Measurements from ENCODE around the gene CD27.
"Not testable (repeated sequence)": the region's sequence is repeated elsewhere in the genome, so short reads cannot be mapped to it uniquely, and the experiment has no call there.

The CD27 gene

DNA sequence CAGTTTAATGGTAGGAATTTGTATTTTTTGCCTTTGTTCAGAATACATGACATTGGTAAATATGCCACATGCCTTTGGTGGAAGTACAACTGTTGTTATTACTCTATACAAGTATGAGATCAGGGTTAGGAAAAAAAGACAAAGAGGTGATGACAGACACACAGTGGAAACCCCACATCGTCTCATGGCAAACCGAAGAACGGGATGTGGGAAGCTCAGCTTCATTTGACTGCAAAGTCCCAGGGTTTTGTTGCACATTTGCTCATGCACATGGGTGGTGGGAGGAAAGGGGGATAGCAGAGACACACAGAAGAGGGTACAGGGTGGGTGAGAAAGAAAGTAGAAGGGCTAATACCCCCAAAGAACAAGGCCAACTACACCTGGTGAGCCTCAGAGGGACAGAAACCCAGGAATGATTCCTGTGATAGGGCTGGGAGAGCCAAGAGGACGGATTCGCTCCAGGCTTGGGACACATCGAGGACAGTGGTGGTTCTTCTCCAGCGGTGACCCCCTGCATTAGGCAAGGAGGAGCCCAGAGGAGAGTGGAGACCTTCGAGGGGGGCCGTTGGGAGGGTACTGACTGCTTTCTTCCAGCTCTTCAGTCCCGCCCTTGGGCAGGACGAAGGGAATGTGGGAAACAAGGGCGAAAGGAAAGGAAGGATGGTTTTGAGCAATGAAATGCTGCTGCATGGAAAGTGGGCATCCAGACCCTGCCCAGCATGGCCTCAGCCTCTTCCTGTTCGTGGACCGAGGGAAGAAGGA, 17.7 kb downstream of the CD27 start:
- H3K4me3 ChIP-seq (ENCODE audit: low read depth, low read length), result no peak overlapping the region
- DNase-seq (ENCODE audit: low read depth), result no peak
- TF ChIP-seq, protein P1, sequence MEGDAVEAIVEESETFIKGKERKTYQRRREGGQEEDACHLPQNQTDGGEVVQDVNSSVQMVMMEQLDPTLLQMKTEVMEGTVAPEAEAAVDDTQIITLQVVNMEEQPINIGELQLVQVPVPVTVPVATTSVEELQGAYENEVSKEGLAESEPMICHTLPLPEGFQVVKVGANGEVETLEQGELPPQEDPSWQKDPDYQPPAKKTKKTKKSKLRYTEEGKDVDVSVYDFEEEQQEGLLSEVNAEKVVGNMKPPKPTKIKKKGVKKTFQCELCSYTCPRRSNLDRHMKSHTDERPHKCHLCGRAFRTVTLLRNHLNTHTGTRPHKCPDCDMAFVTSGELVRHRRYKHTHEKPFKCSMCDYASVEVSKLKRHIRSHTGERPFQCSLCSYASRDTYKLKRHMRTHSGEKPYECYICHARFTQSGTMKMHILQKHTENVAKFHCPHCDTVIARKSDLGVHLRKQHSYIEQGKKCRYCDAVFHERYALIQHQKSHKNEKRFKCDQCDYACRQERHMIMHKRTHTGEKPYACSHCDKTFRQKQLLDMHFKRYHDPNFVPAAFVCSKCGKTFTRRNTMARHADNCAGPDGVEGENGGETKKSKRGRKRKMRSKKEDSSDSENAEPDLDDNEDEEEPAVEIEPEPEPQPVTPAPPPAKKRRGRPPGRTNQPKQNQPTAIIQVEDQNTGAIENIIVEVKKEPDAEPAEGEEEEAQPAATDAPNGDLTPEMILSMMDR (IDR thresholded peaks at IDR 0.05; ENCODE audit: low read depth, low read length, missing control alignments), result no peak

DNA sequence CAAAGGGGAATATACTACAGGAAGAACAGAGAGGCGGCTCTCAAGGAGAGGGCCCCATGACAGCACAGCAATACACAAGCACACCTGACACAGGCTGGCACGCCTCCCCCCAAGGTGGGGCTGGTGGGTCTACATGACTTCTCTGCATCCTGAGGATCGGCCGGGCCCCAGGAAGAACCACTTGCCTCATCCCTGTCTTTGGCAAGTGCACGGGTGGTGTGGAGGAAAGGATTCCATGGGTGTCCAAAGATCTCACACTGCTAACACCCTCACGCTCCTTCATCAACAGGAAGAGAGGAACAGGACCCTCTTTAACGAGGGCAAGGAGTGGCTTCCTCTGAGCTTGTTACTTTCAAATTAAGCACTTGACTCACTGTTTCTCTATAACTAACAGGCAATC, 18.5 kb downstream of the CD27 start:
- TF ChIP-seq, protein P1 (IDR thresholded peaks at IDR 0.05; ENCODE audit: low read depth, low read length, missing control alignments), result no peak
- DNase-seq (ENCODE audit: low read depth), result no peak
- no peak overlapping the region for H3K4me3 ChIP-seq (ENCODE audit: low read depth, low read length)

DNA sequence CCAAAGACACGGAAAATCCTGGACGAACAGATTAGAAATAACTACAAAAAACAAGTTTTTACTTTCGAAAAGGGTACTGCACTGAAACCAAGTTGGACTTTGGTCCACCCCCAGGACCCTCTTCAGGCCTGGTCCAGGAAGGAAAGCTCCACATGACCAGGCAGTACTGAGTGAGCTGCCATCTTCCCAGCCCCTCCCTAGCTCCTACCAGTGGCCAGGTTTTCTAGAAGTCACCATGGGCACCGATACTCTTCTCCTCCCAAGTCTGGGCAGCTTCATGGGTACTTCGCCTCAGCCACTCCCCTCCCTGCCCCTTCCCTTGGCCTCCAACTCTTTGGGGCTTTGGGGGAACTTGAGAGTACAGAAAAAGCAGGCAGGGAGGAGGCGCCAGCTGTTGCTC, 19.1 kb downstream of the CD27 start:
- DNase-seq (ENCODE audit: low read depth), result no peak
- TF ChIP-seq, protein P1 (IDR thresholded peaks at IDR 0.05; ENCODE audit: low read depth, low read length, missing control alignments), result no peak
- no peak overlapping the region for H3K4me3 ChIP-seq (ENCODE audit: low read depth, low read length)

DNA sequence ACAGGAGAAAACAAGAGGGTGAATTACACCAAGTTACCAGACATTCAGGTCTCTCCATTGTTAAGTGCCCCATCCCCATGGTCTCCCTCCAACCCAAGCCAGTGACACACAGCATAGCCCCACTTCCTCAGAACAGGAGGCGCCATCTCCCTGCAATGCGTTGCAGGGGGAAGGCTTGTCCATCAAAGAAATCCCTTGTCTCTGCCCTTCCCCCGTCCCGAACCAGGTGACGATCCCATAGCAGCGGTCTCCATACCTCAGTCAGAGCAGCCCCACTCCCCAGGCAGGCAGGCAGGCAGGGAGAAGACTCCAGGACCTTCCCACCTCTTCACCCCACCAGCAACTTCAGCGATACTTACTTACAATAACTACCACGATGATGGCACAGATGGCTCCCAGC, 19.8 kb downstream of the CD27 start:
- DNase-seq (ENCODE audit: low read depth), result no peak
- H3K4me3 ChIP-seq (ENCODE audit: low read depth, low read length), result no peak overlapping the region
- TF ChIP-seq, protein P1 (IDR thresholded peaks at IDR 0.05; ENCODE audit: low read depth, low read length, missing control alignments), result no peak

DNA sequence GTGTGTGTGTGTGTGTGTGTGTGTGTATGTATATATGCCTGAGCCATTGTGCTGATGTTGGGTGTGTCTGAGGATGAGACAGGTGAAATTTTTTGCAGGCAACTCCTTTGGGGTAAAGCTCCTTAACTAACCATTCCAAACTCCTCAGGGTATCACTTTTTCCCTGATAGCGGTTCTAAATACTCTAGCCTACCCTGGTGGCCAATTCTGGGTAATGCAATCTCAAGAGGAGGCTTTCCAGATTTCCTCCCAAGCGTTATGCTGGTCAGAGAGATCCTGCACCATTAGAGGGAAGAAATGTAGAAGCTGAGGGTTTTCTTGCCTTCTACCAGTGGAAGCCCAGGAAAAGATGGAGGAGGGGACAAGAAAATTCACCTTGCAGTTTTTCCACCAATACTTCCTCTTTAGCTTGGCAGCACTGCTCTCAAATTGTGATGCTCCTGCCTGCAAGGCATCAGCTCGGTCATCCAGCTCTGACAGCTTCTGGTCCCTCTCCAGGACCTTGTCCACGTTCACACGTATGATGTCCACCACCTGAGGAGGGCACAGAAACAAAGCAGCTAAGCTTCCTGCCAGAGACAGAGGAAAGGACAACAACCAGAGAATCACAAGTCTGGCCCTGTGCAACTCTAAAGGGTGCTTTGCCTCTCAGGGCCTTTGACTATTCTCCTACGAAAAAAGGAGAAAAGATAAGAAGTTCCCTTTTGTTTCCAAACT, 20.9 kb downstream of the CD27 start:
- DNase-seq (ENCODE audit: low read depth), result no peak
- TF ChIP-seq, protein P1 (IDR thresholded peaks at IDR 0.05; ENCODE audit: low read depth, low read length, missing control alignments), result peak; percentile 93
- no peak overlapping the region for H3K4me3 ChIP-seq (ENCODE audit: low read depth, low read length)

DNA sequence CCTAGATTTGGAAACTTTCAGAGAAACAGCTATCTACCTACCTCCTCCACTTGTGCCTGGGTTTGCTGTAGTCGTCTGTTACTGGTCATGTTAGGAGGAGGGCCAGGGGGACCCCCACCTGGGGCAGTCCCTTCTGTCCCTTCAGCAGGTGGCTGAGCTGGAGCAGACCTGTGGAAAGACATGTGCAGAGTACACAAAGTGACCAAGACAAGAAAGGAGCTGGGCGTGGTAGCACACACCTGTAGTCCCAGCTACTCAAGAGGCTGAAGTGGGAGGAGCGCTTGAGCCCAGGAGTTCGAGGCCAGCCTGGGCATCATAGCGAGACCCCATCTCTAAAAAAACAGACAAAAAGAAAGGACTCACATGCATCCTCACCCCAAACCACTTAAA, 21.4 kb downstream of the CD27 start:
- TF ChIP-seq, protein P1 (IDR thresholded peaks at IDR 0.05; ENCODE audit: low read depth, low read length, missing control alignments), result no peak
- H3K4me3 ChIP-seq (ENCODE audit: low read depth, low read length), result no peak overlapping the region
- DNase-seq (ENCODE audit: low read depth), result no peak

DNA sequence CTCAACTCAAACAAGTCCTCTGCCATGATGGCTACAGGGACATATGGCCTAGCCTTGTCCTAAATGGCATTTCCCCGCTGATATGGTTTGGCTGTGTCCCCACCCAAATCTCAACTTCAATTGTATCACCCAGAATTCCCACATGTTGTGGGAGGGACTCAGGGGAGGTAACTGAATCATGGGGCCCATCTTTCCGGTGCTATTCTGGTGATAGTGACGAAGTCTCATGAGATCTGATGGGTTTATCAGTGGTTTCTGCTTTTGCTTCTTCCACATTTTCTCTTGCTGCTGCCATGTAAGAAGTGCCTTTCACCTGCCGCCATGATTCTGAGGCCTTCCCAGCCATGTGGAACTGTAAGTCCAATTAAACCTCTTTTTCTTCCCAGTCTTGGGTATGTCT, 22.0 kb downstream of the CD27 start:
- DNase-seq (ENCODE audit: low read depth); H3K4me3 ChIP-seq (ENCODE audit: low read depth, low read length): not testable (repeated sequence)

DNA sequence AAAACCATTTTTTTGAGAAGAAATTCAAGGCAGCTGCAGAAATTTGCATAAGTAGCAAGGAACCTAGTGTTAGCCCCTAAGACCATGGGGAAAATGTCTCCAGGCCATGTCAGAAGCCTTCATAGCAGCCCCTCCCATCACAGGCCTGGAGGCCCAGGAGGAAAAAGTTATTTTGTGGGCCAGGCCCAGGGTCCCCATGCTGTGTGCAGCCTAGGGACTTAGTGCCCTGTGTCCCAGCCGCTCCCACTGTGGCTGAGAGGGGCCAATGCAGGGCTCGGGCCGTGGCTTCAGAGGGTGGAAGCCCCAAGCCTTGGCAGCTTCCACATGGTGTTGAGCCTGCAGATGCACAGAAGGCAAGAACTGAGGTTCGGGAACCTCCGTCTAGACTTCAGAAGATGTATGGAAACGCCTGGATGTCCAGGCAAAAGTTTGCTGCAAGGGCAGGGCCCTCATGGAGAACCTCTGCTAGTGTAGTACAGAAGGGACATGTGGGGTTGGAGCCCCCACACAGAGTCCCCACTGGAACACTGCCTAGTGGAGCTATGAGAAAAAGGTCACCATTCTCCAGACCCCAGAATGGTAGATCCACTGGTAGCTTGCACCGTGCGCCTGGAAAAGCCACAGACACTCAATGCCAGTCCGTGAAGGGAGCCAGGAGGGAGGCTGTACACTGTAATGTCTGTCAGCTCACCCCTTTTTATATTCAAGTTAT, 23.0 kb downstream of the CD27 start:
- not testable (repeated sequence) for DNase-seq (ENCODE audit: low read depth); H3K4me3 ChIP-seq (ENCODE audit: low read depth, low read length)

Measured in GM12864 (cell line).